GM18517 (cell line): ENCODE measurements around the gene AAK1.

ENCODE experiments used
- ATAC-seq: cut with Tn5 transposase; IDR thresholded peaks from one replicate; pipeline ENCODE4 v1.9.1; 2021; ENCODE audit warnings: mild to moderate bottlenecking, moderate library complexity; ENCODE audit not compliant: unreplicated experiment

Gene AAK1

GRCh38 chr2:69546646-69547045 is 96.9 kb downstream of the AAK1 start:
- ATAC-seq, result no peak

- ATAC-seq, result peak; percentile 72
Measured at GRCh38 chr2:69545477-69545932, 98.0 kb downstream of the AAK1 start.

GRCh38 chr2:69544951-69545350 is 98.6 kb downstream of the AAK1 start:
- ATAC-seq, result peak; percentile 10

- ATAC-seq, result no peak
Measured at GRCh38 chr2:69539549-69539908, 104.0 kb downstream of the AAK1 start.

GRCh38 chr2:69538872-69539548 is 104.5 kb downstream of the AAK1 start:
- ATAC-seq, result no peak

- ATAC-seq, result no peak
Measured at GRCh38 chr2:69538249-69538648, 105.3 kb downstream of the AAK1 start.

- ATAC-seq, result peak; percentile 78
Measured at GRCh38 chr2:69535817-69536241, 107.7 kb downstream of the AAK1 start.

GRCh38 chr2:69531186-69531585 is 112.4 kb downstream of the AAK1 start:
- no peak for ATAC-seq

- ATAC-seq, result no peak
Measured at GRCh38 chr2:69529480-69529879, 114.1 kb downstream of the AAK1 start.

- no peak for ATAC-seq
Measured at GRCh38 chr2:69525261-69525660, 118.3 kb downstream of the AAK1 start.

- no peak for ATAC-seq
Measured at GRCh38 chr2:69524799-69525198, 118.7 kb downstream of the AAK1 start.

- no peak for ATAC-seq
Measured at GRCh38 chr2:69521747-69522146, 121.8 kb downstream of the AAK1 start.

- ATAC-seq, result no peak
Measured at GRCh38 chr2:69518841-69519240, 124.7 kb downstream of the AAK1 start.

GRCh38 chr2:69517410-69517809 is 126.1 kb downstream of the AAK1 start:
- ATAC-seq, result no peak

- ATAC-seq, result no peak
Measured at GRCh38 chr2:69514819-69515218, 128.7 kb downstream of the AAK1 start.

- ATAC-seq, result no peak
Measured at GRCh38 chr2:69514406-69514805, 129.1 kb downstream of the AAK1 start.

GRCh38 chr2:69512446-69512845 is 131.1 kb downstream of the AAK1 start:
- no peak for ATAC-seq

GRCh38 chr2:69510204-69510603 is 133.3 kb downstream of the AAK1 start:
- no peak for ATAC-seq

GRCh38 chr2:69509750-69510140 is 133.8 kb downstream of the AAK1 start:
- ATAC-seq, result no peak

- no peak for ATAC-seq
Measured at GRCh38 chr2:69509011-69509749, 134.4 kb downstream of the AAK1 start.

GRCh38 chr2:69505710-69506109 is 137.8 kb downstream of the AAK1 start:
- ATAC-seq, result no peak

GRCh38 chr2:69501301-69501700 is 142.2 kb downstream of the AAK1 start:
- no peak for ATAC-seq
